Superior temporal gyrus (tissue), 1 donor: ENCODE data around the gene HGD.
"Not testable (repeated sequence)": the region's sequence is repeated elsewhere in the genome, so short reads cannot be mapped to it uniquely, and the experiment has no call there.

Experiments used
- DNase-seq: peaks from one replicate; pipeline ENCODE4 v3.0.0-alpha.2; 2016; ENCODE audit errors: extremely low spot score

HGD gene

GRCh38 chr3:120678984-120679383, 3.1 kb downstream of the HGD start:
- no peak for DNase-seq

GRCh38 chr3:120678331-120678947, 3.6 kb downstream of the HGD start:
- peak; percentile 78 for DNase-seq

GRCh38 chr3:120677193-120677592, 4.8 kb downstream of the HGD start:
- DNase-seq, result not testable (repeated sequence)

GRCh38 chr3:120673116-120673515, 8.9 kb downstream of the HGD start:
- DNase-seq, result peak; percentile 32

- DNase-seq, result no peak
Observed at GRCh38 chr3:120670576-120670975, 11.5 kb downstream of the HGD start.

GRCh38 chr3:120664926-120665325, 17.1 kb downstream of the HGD start:
- no peak for DNase-seq

- DNase-seq, result no peak
Observed at GRCh38 chr3:120661945-120662344, 20.1 kb downstream of the HGD start.

GRCh38 chr3:120661106-120661905, 20.7 kb downstream of the HGD start:
- peak; percentile 28 for DNase-seq

GRCh38 chr3:120659834-120660233, 22.2 kb downstream of the HGD start:
- no peak for DNase-seq

GRCh38 chr3:120659285-120659684, 22.8 kb downstream of the HGD start:
- no peak for DNase-seq

GRCh38 chr3:120652896-120653545, 29.0 kb downstream of the HGD start:
- DNase-seq, result peak; percentile 17

- no peak for DNase-seq
Observed at GRCh38 chr3:120652281-120652680, 29.8 kb downstream of the HGD start.

GRCh38 chr3:120650311-120650710, 31.7 kb downstream of the HGD start:
- DNase-seq, result no peak

GRCh38 chr3:120649830-120650233, 32.2 kb downstream of the HGD start:
- no peak for DNase-seq

- no peak for DNase-seq
Observed at GRCh38 chr3:120648290-120648689, 33.7 kb downstream of the HGD start.

- DNase-seq, result peak; percentile 79
Observed at GRCh38 chr3:120646771-120647432, 35.1 kb downstream of the HGD start.

GRCh38 chr3:120645083-120645845, 36.8 kb downstream of the HGD start:
- DNase-seq, result peak; percentile 49

- no peak for DNase-seq
Observed at GRCh38 chr3:120642368-120642948, 39.6 kb downstream of the HGD start.

- DNase-seq, result peak; percentile 29
Observed at GRCh38 chr3:120641696-120642246, 40.3 kb downstream of the HGD start.

- no peak for DNase-seq
Observed at GRCh38 chr3:120640231-120640630, 41.8 kb downstream of the HGD start.

GRCh38 chr3:120638820-120639219, 43.2 kb downstream of the HGD start:
- DNase-seq, result not testable (repeated sequence)
